Left lung (tissue), 10 donors: ENCODE results near the gene REC8. TPM values are rescaled to one million over a fixed set of nuclear protein-coding genes. Genes with fewer than 3 reads are reported as not detected.

ENCODE experiments used
- ATAC-seq: fragments of 200-7000 bp; cut with Tn5 transposase; one replicate; pipeline ENCODE4 v1.9.1; 2020; ENCODE audit warnings: moderate library complexity
- DNase-seq, 4 donors: peaks; one replicate each; pipeline ENCODE4 v3.0.0-alpha.2; 2013 to 2020
- H3K27ac ChIP-seq, 2 donors: fragments of 200-600 bp; sonication (generic) in 1 of 2; one replicate each; pipeline versions ENCODE4 v1.5.0 to v1.8.0; 2020 to 2021
- H3K27me3 ChIP-seq, 2 donors: fragments of 200-600 bp; sonication (generic) in 1 of 2; one replicate each; pipeline versions ENCODE4 v1.5.0 to v1.8.0; 2020 to 2021
- H3K36me3 ChIP-seq, 2 donors: fragments of 200-600 bp; sonication (generic) in 1 of 2; one replicate each; pipeline versions ENCODE4 v1.5.0 to v1.8.0; 2020 to 2021
- H3K4me1 ChIP-seq, 2 donors: fragments of 200-600 bp; one replicate each; pipeline ENCODE4 v1.8.0; 2021
- H3K4me3 ChIP-seq, 2 donors: fragments of 200-600 bp; sonication (generic) in 1 of 2; one replicate each; pipeline versions ENCODE4 v1.5.0 to v1.8.0; 2020 to 2021; ENCODE audit warnings: mild to moderate bottlenecking in 1 of 2
- H3K9me3 ChIP-seq, 2 donors: fragments of 200-600 bp; sonication (generic) in 1 of 2; one replicate each; pipeline versions ENCODE4 v1.5.0 to v1.8.0; 2020 to 2021
- intact Hi-C, 2 donors: fragments of 100-400 bp; cut with DNase I; formaldehyde crosslinking; loops; one replicate each; pipeline versions ENCODE4 v1.11.2 to v1.14.2; 2022
- polyA plus RNA-seq, 6 donors: library from polyadenylated mRNA; unstranded; fragments of 120-200 nt; gene quantifications; one replicate each; pipeline ENCODE4 v1.2.1, GENCODE V29; 2013; ENCODE audit not compliant: insufficient read length in 6 of 6
- total RNA-seq, 2 donors: library from RNA; stranded (reverse); fragmentation: NEBNext Ultra II Directional; extraction: Animal tissue kit (Norgen Biotek cat#: 25700); gene quantifications; one replicate each; pipeline ENCODE4 v1.2.1, GENCODE V29; 2021
- TF ChIP-seq, protein P1 (sequence below), 2 donors: fragments of 200-600 bp; sonication (generic) in 1 of 2; IDR thresholded peaks; one replicate each; pipeline versions ENCODE4 v1.5.0 to v1.8.0; 2021; ENCODE audit warnings: antibody characterized with exemption in 2 of 2
- donor health status: DM: no; HTN: yes; CAD: no.
- donor health status: DM: no; HTN: no; CAD: no.

Gene REC8
- total and polyA plus RNA-seq, 8 donors = 27.0 to 66.0 (median 42.0) TPM

GRCh38 chr14:24179294-24179960 is 7.5 kb downstream of the REC8 start:
- H3K4me3 ChIP-seq = no peak overlapping the region
- TF ChIP-seq, protein P1, sequence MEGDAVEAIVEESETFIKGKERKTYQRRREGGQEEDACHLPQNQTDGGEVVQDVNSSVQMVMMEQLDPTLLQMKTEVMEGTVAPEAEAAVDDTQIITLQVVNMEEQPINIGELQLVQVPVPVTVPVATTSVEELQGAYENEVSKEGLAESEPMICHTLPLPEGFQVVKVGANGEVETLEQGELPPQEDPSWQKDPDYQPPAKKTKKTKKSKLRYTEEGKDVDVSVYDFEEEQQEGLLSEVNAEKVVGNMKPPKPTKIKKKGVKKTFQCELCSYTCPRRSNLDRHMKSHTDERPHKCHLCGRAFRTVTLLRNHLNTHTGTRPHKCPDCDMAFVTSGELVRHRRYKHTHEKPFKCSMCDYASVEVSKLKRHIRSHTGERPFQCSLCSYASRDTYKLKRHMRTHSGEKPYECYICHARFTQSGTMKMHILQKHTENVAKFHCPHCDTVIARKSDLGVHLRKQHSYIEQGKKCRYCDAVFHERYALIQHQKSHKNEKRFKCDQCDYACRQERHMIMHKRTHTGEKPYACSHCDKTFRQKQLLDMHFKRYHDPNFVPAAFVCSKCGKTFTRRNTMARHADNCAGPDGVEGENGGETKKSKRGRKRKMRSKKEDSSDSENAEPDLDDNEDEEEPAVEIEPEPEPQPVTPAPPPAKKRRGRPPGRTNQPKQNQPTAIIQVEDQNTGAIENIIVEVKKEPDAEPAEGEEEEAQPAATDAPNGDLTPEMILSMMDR (IDR thresholded peaks at IDR 0.05) = no peak
- H3K9me3 ChIP-seq = no peaks in the 10 kb centered on the region
- H3K4me1 ChIP-seq = no peaks in the 10 kb centered on the region
- H3K27ac ChIP-seq = no peak overlapping the region
- intact Hi-C loops = no loop called here
- peaks cover 0 to 100% of the 10 kb centered on the region in 2 donors for H3K36me3 ChIP-seq
- H3K27me3 ChIP-seq = no peaks in the 10 kb centered on the region
- no peak for ATAC-seq
- DNase-seq = peak in 1 of 4 donors; percentile 49

- intact Hi-C loops = no loop called here
- Histone ChIP-seq H3K36me3 (peaks cover 0 to 100% of the 10 kb centered on the region in 2 donors), H3K27ac (no peak overlapping the region), H3K9me3 (no peaks in the 10 kb centered on the region), H3K4me3 (no peak overlapping the region), H3K27me3 (no peaks in the 10 kb centered on the region), H3K4me1 (no peaks in the 10 kb centered on the region)
- ATAC-seq (no peak), DNase-seq (peak in 1 of 4 donors; percentile 32)
- TF ChIP-seq, protein P1 (IDR thresholded peaks at IDR 0.05) = no peak
Measured at GRCh38 chr14:24179961-24180796, 8.3 kb downstream of the REC8 start.

- intact Hi-C loops = no loop called here
- TF ChIP-seq, protein P1 (IDR thresholded peaks at IDR 0.05) = no peak
- DNase-seq (peak in 1 of 4 donors; percentile 63), ATAC-seq (no peak)
- Histone ChIP-seq H3K4me1 (no peaks in the 10 kb centered on the region), H3K36me3 (peaks cover 0 to 100% of the 10 kb centered on the region in 2 donors), H3K27ac (no peak overlapping the region), H3K9me3 (no peaks in the 10 kb centered on the region), H3K4me3 (no peak overlapping the region), H3K27me3 (no peaks in the 10 kb centered on the region)
Measured at GRCh38 chr14:24181371-24182077, 9.6 kb downstream of the REC8 start.

DNA sequence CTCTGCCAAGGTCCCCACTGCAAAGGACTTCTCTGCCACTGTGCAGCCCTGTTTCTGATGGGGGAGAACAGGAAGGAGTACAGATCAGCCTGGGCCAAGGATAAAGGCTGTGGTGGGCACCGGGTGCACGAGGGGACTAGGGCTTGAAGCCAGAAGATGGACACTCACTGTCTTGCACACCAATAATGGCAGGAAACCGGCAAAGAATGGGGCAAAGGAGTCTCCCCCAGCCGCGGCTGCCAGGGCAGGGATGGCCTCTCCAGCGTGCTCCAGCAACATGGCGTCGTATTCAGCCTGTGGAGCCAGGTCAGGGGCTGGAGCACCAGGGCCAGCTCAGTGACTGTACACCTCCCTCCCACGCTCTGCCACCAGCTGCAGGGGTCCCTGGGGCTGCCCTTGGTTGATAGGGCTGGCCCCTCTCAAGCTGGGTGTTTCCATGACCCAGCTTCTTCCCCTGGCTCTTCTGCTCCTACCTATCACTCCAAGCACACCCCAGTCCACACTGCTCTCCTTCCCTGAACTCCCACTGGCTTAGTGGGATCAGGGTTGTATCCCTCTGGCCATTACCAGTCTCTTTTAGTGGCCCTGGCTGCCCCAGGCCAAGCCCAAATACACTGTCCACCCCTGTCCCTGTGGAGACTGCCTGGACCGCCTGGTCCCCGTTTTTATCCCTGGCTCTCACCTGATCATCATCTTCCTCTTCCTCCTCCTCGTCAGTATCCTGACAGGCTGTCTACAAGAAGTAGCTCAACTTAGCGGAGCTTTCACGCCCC is 10.4 kb downstream of the REC8 start:
- TF ChIP-seq, protein P1 (IDR thresholded peaks at IDR 0.05) = no peak
- ATAC-seq (no peak), DNase-seq (peak in 1 of 4 donors; percentile 73)
- H3K36me3 ChIP-seq = peaks cover 0 to 100% of the 10 kb centered on the region in 2 donors
- H3K27ac ChIP-seq = no peak overlapping the region
- H3K27me3 ChIP-seq = no peaks in the 10 kb centered on the region
- intact Hi-C loops = no loop called here
- H3K4me3 ChIP-seq = no peak overlapping the region
- peaks cover 0 to 5% of the 10 kb centered on the region in 2 donors for H3K4me1 ChIP-seq
- H3K9me3 ChIP-seq = no peaks in the 10 kb centered on the region
